Parathyroid adenoma (tissue), 2 donors: ENCODE results near the gene STXBP6.

ENCODE experiments used
- H2AFZ ChIP-seq: fragments of 300-600 bp; sonication (generic); one replicate; pipeline ENCODE4 v1.7.0; 2017; ENCODE audit warnings: antibody characterized with exemption, mild to moderate bottlenecking
- H3K27ac ChIP-seq: fragments of 300-600 bp; sonication (generic); one replicate; pipeline ENCODE4 v1.7.0; 2017
- H3K27me3 ChIP-seq: fragments of 300-600 bp; sonication (generic); one replicate; pipeline ENCODE4 v1.7.0; 2017; ENCODE audit warnings: low read length; ENCODE audit not compliant: control insufficient read depth, insufficient read depth
- H3K36me3 ChIP-seq: fragments of 300-600 bp; sonication (generic); one replicate; pipeline ENCODE4 v1.7.0; 2017; ENCODE audit warnings: low read length; ENCODE audit not compliant: control insufficient read depth, insufficient read depth
- H3K4me1 ChIP-seq: fragments of 300-600 bp; sonication (generic); one replicate; pipeline ENCODE4 v1.7.0; 2017; ENCODE audit warnings: control low read depth
- H3K4me2 ChIP-seq: fragments of 300-600 bp; sonication (generic); one replicate; pipeline ENCODE4 v1.7.0; 2017; ENCODE audit warnings: low read length
- H3K4me3 ChIP-seq: fragments of 300-600 bp; sonication (generic); one replicate; pipeline ENCODE4 v1.7.0; 2017; ENCODE audit warnings: low read depth, low read length
- H3K79me2 ChIP-seq: fragments of 300-600 bp; sonication (generic); one replicate; pipeline ENCODE4 v1.7.0; 2017; ENCODE audit warnings: control low read depth
- H3K9ac ChIP-seq: fragments of 300-600 bp; sonication (generic); one replicate; pipeline ENCODE4 v1.7.0; 2017; ENCODE audit warnings: mild to moderate bottlenecking
- H3K9me3 ChIP-seq: fragments of 300-600 bp; sonication (generic); one replicate; pipeline ENCODE4 v1.7.0; 2017; ENCODE audit warnings: low read length; ENCODE audit not compliant: control insufficient read depth
- TF ChIP-seq, protein P1 (sequence below): fragments of 300-600 bp; sonication (generic); IDR thresholded peaks from one replicate; pipeline ENCODE4 v1.7.0; 2017; ENCODE audit warnings: antibody characterized with exemption, mild to moderate bottlenecking
- donor health status: primary hyperparathyroidism.

STXBP6 gene

DNA sequence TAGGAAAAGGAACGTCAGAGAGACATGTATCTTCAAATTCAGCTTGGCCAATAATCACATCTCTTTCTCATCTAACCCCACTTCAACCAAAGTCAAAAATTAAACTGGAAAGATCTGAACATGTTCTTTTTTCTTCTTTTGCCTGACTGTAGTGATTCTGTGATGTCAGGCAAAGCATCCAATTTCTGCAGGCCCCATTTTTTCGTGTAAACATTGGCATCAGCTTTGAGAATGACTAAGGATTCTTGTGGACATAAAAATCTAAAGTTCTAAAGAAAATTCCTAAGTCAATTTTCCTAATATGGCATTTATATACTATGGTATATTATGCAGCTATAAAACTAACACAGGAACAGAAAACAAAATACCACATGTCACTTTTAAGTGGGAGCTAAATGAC, 89.1 kb downstream of the STXBP6 start:
- no peak overlapping the region for H3K27ac ChIP-seq

DNA sequence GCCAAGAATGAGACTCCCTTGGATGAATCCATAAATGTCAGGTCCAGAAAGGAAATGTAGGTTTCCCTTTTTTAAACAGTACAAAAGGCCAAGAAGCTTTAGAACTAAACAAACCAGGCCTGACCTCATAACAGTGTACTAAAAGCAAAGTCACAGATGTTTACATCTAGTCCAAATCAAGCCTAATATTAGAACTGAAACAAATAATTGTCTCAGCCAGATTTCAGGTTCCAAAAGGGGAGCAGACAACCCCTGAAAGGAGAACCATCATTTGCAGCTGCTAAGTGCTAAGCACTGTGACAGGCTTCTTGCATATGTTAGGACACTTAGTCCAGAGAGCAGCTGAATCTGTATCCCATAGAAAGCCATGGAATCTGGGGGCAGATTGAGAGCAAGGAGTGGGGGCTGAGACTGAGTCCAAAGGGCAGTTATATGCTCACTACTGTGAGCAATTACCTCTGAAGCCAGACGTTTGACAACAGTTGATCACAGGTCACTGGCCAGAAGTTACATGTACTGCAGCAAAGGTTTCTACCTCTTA, 90.1 kb downstream of the STXBP6 start:
- no peaks in the 10 kb centered on the region for H3K79me2 ChIP-seq
- no peak overlapping the region for H2AFZ ChIP-seq
- no peaks in the 10 kb centered on the region for H3K9me3 ChIP-seq
- no peaks in the 10 kb centered on the region for H3K4me1 ChIP-seq
- no peak overlapping the region for H3K4me3 ChIP-seq
- H3K27ac ChIP-seq: no peak overlapping the region
- TF ChIP-seq, protein P1, sequence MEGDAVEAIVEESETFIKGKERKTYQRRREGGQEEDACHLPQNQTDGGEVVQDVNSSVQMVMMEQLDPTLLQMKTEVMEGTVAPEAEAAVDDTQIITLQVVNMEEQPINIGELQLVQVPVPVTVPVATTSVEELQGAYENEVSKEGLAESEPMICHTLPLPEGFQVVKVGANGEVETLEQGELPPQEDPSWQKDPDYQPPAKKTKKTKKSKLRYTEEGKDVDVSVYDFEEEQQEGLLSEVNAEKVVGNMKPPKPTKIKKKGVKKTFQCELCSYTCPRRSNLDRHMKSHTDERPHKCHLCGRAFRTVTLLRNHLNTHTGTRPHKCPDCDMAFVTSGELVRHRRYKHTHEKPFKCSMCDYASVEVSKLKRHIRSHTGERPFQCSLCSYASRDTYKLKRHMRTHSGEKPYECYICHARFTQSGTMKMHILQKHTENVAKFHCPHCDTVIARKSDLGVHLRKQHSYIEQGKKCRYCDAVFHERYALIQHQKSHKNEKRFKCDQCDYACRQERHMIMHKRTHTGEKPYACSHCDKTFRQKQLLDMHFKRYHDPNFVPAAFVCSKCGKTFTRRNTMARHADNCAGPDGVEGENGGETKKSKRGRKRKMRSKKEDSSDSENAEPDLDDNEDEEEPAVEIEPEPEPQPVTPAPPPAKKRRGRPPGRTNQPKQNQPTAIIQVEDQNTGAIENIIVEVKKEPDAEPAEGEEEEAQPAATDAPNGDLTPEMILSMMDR: no peak
- H3K36me3 ChIP-seq: no peaks in the 10 kb centered on the region
- H3K27me3 ChIP-seq: no peaks in the 10 kb centered on the region
- H3K4me2 ChIP-seq: no peak overlapping the region
- no peak overlapping the region for H3K9ac ChIP-seq

More for the DNA sequence above, 89.1 kb downstream of the STXBP6 start:
- Histone ChIP-seq H3K4me2 (no peak overlapping the region), H2AFZ (no peak overlapping the region), H3K27me3 (no peaks in the 10 kb centered on the region), H3K9ac (no peak overlapping the region), H3K79me2 (no peaks in the 10 kb centered on the region), H3K4me3 (no peak overlapping the region), H3K36me3 (no peaks in the 10 kb centered on the region), H3K9me3 (no peaks in the 10 kb centered on the region), H3K4me1 (no peaks in the 10 kb centered on the region)
- TF ChIP-seq, protein P1: no peak

DNA sequence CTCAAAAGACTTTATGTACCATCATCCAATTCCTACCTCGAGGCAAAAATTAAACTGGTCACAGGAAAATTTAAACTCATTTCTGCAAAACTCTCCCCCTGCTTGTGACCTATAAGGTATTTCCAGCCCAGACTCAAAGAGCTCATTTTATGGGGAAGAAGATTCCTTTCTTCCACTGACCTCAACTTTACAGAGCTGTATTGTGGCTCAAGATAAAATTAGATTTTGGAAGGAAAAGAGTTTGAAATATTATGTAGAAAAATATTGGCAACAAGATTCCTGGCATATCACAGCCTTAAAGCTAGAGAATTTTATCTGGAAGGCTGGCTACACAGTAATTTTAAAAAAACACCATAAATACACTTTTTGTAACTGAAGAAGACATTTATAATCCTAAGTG, 91.7 kb downstream of the STXBP6 start:
- H3K36me3 ChIP-seq: no peaks in the 10 kb centered on the region
- H3K27me3 ChIP-seq: no peaks in the 10 kb centered on the region
- no peaks in the 10 kb centered on the region for H3K4me1 ChIP-seq
- H3K4me3 ChIP-seq: no peak overlapping the region
- TF ChIP-seq, protein P1: no peak
- no peaks in the 10 kb centered on the region for H3K79me2 ChIP-seq
- H2AFZ ChIP-seq: no peak overlapping the region
- H3K27ac ChIP-seq: no peak overlapping the region
- H3K4me2 ChIP-seq: no peak overlapping the region
- H3K9me3 ChIP-seq: no peaks in the 10 kb centered on the region
- H3K9ac ChIP-seq: no peak overlapping the region

DNA sequence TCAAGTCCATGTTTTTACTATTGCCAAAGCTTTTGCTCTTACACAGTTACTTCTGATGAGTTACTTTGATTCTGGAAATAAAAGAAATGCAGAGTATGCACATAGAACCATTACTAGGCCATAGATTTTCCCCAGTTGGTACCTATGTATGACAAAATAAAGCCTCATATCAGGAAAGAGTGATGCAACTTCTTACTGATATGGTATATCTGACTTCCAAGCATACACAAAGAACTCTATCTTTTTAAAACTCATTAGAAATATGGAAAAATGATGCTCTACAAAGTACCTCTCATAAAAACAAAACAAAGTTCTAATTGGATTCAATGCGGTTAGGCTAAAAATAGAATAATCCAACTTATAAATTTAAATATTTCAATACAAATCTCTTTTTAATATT, 92.1 kb downstream of the STXBP6 start:
- H3K9me3 ChIP-seq: no peaks in the 10 kb centered on the region
- H3K4me3 ChIP-seq: no peak overlapping the region
- H2AFZ ChIP-seq: no peak overlapping the region
- H3K4me2 ChIP-seq: no peak overlapping the region
- no peaks in the 10 kb centered on the region for H3K27me3 ChIP-seq
- H3K79me2 ChIP-seq: no peaks in the 10 kb centered on the region
- no peaks in the 10 kb centered on the region for H3K36me3 ChIP-seq
- no peaks in the 10 kb centered on the region for H3K4me1 ChIP-seq
- H3K27ac ChIP-seq: no peak overlapping the region
- no peak overlapping the region for H3K9ac ChIP-seq
- TF ChIP-seq, protein P1: no peak

DNA sequence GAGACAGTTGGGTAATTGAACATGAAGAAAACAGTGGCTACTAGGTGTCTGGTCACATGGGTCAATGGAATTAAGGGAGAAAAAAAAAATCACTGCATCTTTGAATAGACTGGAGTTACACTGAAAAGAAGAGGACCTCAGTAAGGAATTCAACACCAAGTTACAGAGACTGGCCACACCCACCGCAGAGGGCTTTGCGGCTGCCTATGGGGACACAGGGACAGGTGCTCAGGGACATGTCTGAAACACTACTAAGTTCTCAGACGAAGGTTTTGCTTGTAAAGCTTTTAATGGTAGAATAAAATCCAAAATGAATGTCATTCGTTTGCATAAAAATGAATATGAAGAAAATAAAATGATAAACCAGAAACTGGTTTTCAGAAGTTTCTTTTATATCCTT, 93.8 kb downstream of the STXBP6 start:
- Histone ChIP-seq H3K36me3 (no peaks in the 10 kb centered on the region), H3K79me2 (no peaks in the 10 kb centered on the region), H3K9me3 (no peaks in the 10 kb centered on the region), H3K27ac (no peak overlapping the region), H3K4me3 (no peak overlapping the region), H3K4me2 (no peak overlapping the region), H2AFZ (no peak overlapping the region), H3K4me1 (no peaks in the 10 kb centered on the region), H3K9ac (no peak overlapping the region), H3K27me3 (no peaks in the 10 kb centered on the region)
- TF ChIP-seq, protein P1: no peak
